HL-60 (cell line): Measurements from ENCODE around the gene XRCC5.

ENCODE experiments used
- DNase-seq, 2 experiments: peaks; one replicate each; pipeline ENCODE4 v3.0.0-alpha.2; 2010 to 2020; ENCODE audit warnings: low read depth in 1 of 2, low spot score in 1 of 2
- H3K27ac ChIP-seq: fragments of 250-450 bp; sonication (Bioruptor Pico); replicated peaks from 2 replicates; pipeline ENCODE4 v1.5.1; 2020; ENCODE audit warnings: mild to moderate bottlenecking, moderate library complexity
- H3K27me3 ChIP-seq: fragments of 250-450 bp; sonication (Bioruptor Pico); 2 replicates; pipeline ENCODE4 v1.5.1; 2021; ENCODE audit warnings: mild to moderate bottlenecking, moderate library complexity; ENCODE audit not compliant: insufficient read depth, poor library complexity, severe bottlenecking
- H3K4me3 ChIP-seq: replicated peaks from 2 replicates; pipeline ENCODE4 v1.5.1; 2011; ENCODE audit warnings: mild to moderate bottlenecking, control low read depth, low read length; ENCODE audit not compliant: insufficient read depth
- GABPA ChIP-seq: IDR thresholded peaks from 2 replicates; pipeline ENCODE4 v1.6.1; 2012; ENCODE audit warnings: low read depth
- POLR2AphosphoS5 ChIP-seq: IDR thresholded peaks from 2 replicates; pipeline ENCODE4 v1.6.1; 2012; ENCODE audit warnings: low read depth
- SPI1 ChIP-seq: IDR thresholded peaks from 2 replicates; pipeline ENCODE4 v1.6.1; 2012; ENCODE audit warnings: low read depth, mild to moderate bottlenecking, borderline replicate concordance
- TF ChIP-seq, protein P1 (sequence below): IDR thresholded peaks from one replicate; pipeline ENCODE4 v1.5.1; 2011; ENCODE audit warnings: low read length, control low read depth, inconsistent platforms; ENCODE audit not compliant: insufficient read depth
- TF ChIP-seq, protein P2 (sequence below): IDR thresholded peaks from 2 replicates; pipeline ENCODE4 v1.6.1; 2012; ENCODE audit warnings: low read depth; ENCODE audit not compliant: insufficient replicate concordance

The XRCC5 gene

DNA sequence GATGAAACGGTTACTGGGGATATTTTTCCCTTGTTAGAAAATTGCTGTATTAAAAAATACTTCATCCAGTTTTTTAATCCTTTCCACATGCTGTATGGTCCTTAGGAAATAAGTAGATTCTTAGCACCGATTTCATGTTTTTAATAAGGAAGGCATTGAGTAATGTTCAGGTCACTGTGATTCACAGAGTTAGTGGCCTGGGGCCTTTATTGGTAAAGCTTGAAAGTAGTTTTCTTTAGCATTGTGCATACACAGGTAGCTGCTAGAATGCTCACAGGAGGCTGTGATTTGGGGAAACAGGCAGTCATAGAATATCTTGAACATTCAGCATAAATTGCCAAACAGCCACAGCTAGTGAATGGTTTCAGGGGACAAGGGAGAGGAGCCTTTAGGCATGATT is 79.8 kb downstream of the XRCC5 start:
- Histone ChIP-seq H3K27me3 (no peaks in the 10 kb centered on the region), H3K4me3 (no peak overlapping the region), H3K27ac (no peak overlapping the region)
- no peak for DNase-seq
- TF ChIP-seq POLR2AphosphoS5, result no peak
- TF ChIP-seq, protein P1, sequence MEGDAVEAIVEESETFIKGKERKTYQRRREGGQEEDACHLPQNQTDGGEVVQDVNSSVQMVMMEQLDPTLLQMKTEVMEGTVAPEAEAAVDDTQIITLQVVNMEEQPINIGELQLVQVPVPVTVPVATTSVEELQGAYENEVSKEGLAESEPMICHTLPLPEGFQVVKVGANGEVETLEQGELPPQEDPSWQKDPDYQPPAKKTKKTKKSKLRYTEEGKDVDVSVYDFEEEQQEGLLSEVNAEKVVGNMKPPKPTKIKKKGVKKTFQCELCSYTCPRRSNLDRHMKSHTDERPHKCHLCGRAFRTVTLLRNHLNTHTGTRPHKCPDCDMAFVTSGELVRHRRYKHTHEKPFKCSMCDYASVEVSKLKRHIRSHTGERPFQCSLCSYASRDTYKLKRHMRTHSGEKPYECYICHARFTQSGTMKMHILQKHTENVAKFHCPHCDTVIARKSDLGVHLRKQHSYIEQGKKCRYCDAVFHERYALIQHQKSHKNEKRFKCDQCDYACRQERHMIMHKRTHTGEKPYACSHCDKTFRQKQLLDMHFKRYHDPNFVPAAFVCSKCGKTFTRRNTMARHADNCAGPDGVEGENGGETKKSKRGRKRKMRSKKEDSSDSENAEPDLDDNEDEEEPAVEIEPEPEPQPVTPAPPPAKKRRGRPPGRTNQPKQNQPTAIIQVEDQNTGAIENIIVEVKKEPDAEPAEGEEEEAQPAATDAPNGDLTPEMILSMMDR, result no peak
- TF ChIP-seq SPI1, result no peak
- no peak for TF ChIP-seq GABPA

DNA sequence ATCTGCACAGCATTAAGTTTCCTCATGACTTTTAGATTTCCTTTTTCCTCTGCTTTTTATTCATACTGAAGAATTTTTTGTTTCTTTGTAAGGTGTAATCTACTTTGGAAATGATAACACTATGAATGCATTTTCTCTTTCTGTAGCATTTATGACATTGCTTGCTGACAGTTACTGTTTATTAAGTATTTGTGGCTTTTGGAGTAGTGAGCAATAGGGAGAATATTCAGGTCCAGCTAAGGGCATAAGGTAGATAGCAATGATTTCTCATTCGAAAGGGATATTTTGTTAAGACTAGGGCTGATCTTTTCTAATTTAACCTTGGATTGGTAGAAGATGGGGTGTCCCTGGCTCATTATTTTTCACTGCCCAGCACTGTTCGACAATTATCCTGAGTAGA is 80.3 kb downstream of the XRCC5 start:
- Histone ChIP-seq H3K4me3 (no peak overlapping the region), H3K27me3 (no peaks in the 10 kb centered on the region), H3K27ac (no peak overlapping the region)
- TF ChIP-seq SPI1 (no peak), GABPA (no peak), POLR2AphosphoS5 (no peak)
- TF ChIP-seq, protein P2, sequence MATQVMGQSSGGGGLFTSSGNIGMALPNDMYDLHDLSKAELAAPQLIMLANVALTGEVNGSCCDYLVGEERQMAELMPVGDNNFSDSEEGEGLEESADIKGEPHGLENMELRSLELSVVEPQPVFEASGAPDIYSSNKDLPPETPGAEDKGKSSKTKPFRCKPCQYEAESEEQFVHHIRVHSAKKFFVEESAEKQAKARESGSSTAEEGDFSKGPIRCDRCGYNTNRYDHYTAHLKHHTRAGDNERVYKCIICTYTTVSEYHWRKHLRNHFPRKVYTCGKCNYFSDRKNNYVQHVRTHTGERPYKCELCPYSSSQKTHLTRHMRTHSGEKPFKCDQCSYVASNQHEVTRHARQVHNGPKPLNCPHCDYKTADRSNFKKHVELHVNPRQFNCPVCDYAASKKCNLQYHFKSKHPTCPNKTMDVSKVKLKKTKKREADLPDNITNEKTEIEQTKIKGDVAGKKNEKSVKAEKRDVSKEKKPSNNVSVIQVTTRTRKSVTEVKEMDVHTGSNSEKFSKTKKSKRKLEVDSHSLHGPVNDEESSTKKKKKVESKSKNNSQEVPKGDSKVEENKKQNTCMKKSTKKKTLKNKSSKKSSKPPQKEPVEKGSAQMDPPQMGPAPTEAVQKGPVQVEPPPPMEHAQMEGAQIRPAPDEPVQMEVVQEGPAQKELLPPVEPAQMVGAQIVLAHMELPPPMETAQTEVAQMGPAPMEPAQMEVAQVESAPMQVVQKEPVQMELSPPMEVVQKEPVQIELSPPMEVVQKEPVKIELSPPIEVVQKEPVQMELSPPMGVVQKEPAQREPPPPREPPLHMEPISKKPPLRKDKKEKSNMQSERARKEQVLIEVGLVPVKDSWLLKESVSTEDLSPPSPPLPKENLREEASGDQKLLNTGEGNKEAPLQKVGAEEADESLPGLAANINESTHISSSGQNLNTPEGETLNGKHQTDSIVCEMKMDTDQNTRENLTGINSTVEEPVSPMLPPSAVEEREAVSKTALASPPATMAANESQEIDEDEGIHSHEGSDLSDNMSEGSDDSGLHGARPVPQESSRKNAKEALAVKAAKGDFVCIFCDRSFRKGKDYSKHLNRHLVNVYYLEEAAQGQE, result no peak
- TF ChIP-seq, protein P1, result no peak
- DNase-seq, result no peak

DNA sequence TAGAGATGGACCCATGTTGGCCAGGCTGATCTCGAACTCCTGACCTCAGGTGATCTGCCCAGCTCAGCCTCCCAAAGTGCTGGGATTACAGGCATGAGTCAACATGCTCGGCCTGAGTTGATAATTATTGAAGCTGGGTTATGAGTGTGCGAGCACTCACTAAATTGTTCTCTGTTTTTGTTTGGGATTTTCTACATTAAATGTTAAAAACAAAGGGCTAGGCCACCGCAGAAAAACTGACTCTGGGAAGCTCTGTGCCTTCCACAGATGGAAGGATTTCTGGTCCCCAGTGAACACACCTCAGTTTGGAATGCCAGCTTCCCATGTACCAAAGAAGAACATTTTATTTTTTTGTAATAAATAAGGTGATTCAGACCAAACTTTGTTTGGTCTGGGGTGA is 83.0 kb downstream of the XRCC5 start:
- DNase-seq, result no peak
- Histone ChIP-seq H3K27me3 (no peaks in the 10 kb centered on the region), H3K27ac (no peak overlapping the region), H3K4me3 (no peak overlapping the region)
- TF ChIP-seq POLR2AphosphoS5 (no peak), GABPA (no peak), SPI1 (no peak)
- TF ChIP-seq, protein P1, result no peak
- TF ChIP-seq, protein P2, result no peak

DNA sequence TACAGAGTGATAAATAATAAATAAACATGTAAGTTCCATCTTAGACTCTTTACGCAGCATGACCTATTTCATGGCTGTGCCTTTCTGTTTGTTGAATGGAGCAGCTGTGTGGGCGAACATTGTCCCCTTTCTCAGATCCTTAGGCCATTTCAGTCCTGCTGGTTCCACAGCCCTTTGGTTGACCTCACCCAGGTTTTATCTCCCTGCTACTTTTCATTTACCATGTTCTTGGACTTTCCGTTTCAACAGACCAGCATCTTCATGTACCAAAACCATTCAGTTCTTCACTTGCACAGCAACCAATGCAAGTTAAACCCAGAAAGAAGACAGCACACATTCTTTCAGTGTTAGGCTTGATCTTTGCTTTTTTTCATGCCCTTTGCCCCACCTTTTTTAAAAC is 83.8 kb downstream of the XRCC5 start:
- Histone ChIP-seq H3K4me3 (no peak overlapping the region), H3K27ac (no peak overlapping the region), H3K27me3 (no peaks in the 10 kb centered on the region)
- TF ChIP-seq GABPA (no peak), POLR2AphosphoS5 (no peak), SPI1 (no peak)
- TF ChIP-seq, protein P1, result no peak
- TF ChIP-seq, protein P2, result no peak
- no peak for DNase-seq
